ENCODE data around the gene PRB3.
A peak's percentile ranks its signal among the peaks of the same experiment; 100 is the strongest.

The PRB3 gene

GRCh38 chr12:11269607-11270006, at the start of gene PRB3:
TSS of gene PRB3 (minus strand) at chr12:11269707. CDS start at chr12:11269669, 38 bp downstream.
- no peak for DNase-seq (ENCODE audit: low read depth)
- TF ChIP-seq, protein P1, sequence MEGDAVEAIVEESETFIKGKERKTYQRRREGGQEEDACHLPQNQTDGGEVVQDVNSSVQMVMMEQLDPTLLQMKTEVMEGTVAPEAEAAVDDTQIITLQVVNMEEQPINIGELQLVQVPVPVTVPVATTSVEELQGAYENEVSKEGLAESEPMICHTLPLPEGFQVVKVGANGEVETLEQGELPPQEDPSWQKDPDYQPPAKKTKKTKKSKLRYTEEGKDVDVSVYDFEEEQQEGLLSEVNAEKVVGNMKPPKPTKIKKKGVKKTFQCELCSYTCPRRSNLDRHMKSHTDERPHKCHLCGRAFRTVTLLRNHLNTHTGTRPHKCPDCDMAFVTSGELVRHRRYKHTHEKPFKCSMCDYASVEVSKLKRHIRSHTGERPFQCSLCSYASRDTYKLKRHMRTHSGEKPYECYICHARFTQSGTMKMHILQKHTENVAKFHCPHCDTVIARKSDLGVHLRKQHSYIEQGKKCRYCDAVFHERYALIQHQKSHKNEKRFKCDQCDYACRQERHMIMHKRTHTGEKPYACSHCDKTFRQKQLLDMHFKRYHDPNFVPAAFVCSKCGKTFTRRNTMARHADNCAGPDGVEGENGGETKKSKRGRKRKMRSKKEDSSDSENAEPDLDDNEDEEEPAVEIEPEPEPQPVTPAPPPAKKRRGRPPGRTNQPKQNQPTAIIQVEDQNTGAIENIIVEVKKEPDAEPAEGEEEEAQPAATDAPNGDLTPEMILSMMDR (conservative IDR thresholded peaks at IDR 0.05; ENCODE audit: low read depth, low read length), result no peak

GRCh38 chr12:11310336-11310735, 40.8 kb upstream of the PRB3 start, which contains the start of gene PRB4:
TSS of gene PRB4 (minus strand) at chr12:11310436. CDS start at chr12:11310398, 38 bp downstream.
- no peak within 1 kb of the TSS for H3K4me3 ChIP-seq (ENCODE audit: low read depth, low read length)
- no peak for DNase-seq (ENCODE audit: low read depth)
- TF ChIP-seq, protein P1 (conservative IDR thresholded peaks at IDR 0.05; ENCODE audit: low read depth, low read length), result no peak

More at GRCh38 chr12:11269607-11270006, at the start of gene PRB3:
- no peak within 1 kb of the TSS for H3K4me3 ChIP-seq (ENCODE audit: low read depth, low read length)

DNA sequence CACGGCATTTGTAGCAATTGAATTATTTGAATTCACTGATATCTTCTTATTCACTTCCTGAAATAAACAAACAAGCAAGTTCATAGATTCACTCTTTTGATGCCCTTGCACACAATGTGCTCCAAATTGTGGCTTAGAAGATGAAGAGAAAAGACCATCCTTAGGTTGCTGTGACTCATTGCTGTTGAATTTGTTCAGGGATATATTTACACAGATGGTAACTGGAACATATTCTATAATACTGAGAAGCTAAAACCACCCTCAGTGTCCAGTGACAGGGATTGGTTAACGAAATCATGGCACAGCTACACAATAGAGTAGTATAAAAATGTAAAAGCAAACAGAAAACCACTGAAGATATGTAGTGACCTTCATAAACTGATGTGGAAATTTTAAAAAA, 37.6 kb upstream of the PRB3 start:
- DNase-seq (ENCODE audit: low read depth), result peak; percentile 74
- no peak overlapping the region for H3K4me3 ChIP-seq (ENCODE audit: low read depth, low read length)
- TF ChIP-seq, protein P1 (conservative IDR thresholded peaks at IDR 0.05; ENCODE audit: low read depth, low read length), result no peak

DNA sequence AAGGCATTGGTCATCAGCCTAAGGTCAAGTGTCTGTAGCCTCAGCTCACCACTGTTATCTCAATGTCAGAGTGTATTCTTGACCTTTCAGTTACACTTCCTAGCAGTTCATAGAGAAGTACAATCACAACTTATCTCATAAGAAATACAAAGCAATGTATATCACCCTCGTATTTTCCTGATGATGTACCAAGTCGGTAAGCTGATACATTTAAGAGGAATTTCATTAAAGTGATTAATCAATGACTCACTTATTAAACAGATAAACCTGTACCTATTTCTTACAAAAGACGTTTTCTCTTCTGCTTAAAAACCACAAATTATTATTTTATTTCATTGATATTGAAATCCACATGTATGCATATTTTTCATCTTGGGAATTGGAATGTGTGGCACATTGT, 3.9 kb upstream of the PRB3 start:
- H3K4me3 ChIP-seq (ENCODE audit: low read depth, low read length), result no peak overlapping the region
- DNase-seq (ENCODE audit: low read depth), result no peak
- TF ChIP-seq, protein P1 (conservative IDR thresholded peaks at IDR 0.05; ENCODE audit: low read depth, low read length), result no peak

DNA sequence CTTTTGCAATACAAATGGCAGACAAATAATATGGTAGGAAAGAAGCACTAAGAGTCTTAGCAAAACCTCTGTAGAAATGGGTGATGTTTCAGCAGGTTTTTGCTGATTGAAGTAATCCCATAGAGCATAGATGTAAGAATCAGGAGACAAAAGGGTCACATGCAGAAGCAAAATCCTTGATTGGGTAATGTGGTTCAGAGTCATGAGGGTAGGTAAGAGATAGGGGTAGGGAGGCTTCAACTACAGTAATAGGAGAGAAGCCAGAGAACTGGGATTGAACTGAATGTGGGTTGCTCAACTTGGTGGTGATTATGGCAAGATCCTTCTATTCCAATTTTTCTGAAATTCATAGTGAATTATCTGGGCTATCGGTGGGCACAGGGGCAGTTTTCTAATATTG, 5.0 kb downstream of the PRB3 start:
- DNase-seq (ENCODE audit: low read depth), result no peak
- TF ChIP-seq, protein P1 (conservative IDR thresholded peaks at IDR 0.05; ENCODE audit: low read depth, low read length), result no peak
- no peak overlapping the region for H3K4me3 ChIP-seq (ENCODE audit: low read depth, low read length)

GRCh38 chr12:11246489-11246888, 23.0 kb downstream of the PRB3 start:
- TF ChIP-seq, protein P1 (conservative IDR thresholded peaks at IDR 0.05; ENCODE audit: low read depth, low read length), result no peak
- no peak for DNase-seq (ENCODE audit: low read depth)
- no peak overlapping the region for H3K4me3 ChIP-seq (ENCODE audit: low read depth, low read length)

DNA sequence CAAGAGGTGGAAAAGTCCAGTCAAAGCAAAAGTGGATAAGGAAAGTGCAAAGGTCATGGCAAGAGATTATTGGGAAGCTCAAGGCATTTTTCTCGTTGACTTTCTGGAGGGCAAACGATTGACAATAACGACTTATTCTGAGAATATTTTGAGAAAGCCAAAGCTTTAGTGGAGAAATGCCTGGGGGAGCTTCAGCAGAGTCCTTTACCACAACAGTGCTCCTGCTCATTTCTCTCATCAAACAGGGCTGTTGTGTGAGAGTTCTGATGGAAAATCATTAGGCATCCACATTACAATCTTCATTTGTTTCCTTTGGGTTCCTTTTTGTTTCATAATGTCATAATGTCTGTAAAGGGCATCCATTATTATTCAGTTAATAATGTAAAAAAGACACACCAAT, 26.9 kb downstream of the PRB3 start:
- no peak for DNase-seq (ENCODE audit: low read depth)
- no peak overlapping the region for H3K4me3 ChIP-seq (ENCODE audit: low read depth, low read length)
- TF ChIP-seq, protein P1 (conservative IDR thresholded peaks at IDR 0.05; ENCODE audit: low read depth, low read length), result no peak
